Measurements from ENCODE around the gene SRSF12.

GRCh38 chr6:89120371-89120770 lies 2.5 kb upstream of the SRSF12 start:
- TF ChIP-seq CTCF (IDR thresholded peaks at IDR 0.05) (no peak), POLR2A (IDR thresholded peaks at IDR 0.05) (no peak)

Measured in upper lobe of left lung (tissue), 4 donors.